Neural cell (in vitro differentiated cells): Measurements from ENCODE around the gene DIP2C. TPM values are rescaled to one million over a fixed set of nuclear protein-coding genes. Genes with fewer than 3 reads are reported as not detected.

Source experiments
- H2AFZ ChIP-seq: fragments of 200-600, 300-800 bp; sonication (generic), shearing (Covaris generic); 2 replicates; pipeline ENCODE4 v1.6.0; 2014; ENCODE audit warnings: low read depth, mild to moderate bottlenecking, antibody characterized with exemption, low read length, moderate library complexity
- H3F3A ChIP-seq: fragments of 200-600 bp; shearing (Covaris generic); 2 replicates; pipeline ENCODE4 v1.6.1; 2016; ENCODE audit warnings: mild to moderate bottlenecking, moderate library complexity, mixed read lengths, antibody characterized with exemption, low read length; ENCODE audit not compliant: insufficient read depth, poor library complexity, severe bottlenecking
- H3K27ac ChIP-seq: fragments of 200-600, 300-800 bp; sonication (generic), shearing (Covaris generic); 2 replicates; pipeline ENCODE4 v1.5.1; 2014; ENCODE audit warnings: mild to moderate bottlenecking, low read length, moderate library complexity
- H3K27me3 ChIP-seq: fragments of 300-800, 200-600 bp; sonication (generic), shearing (Covaris generic); 2 replicates; pipeline ENCODE4 v1.6.0; 2014; ENCODE audit warnings: mild to moderate bottlenecking, low read depth, low read length, moderate library complexity; ENCODE audit not compliant: insufficient read depth
- H3K36me3 ChIP-seq: fragments of 300-800, 200-600 bp; sonication (generic), shearing (Covaris generic); 2 replicates; pipeline ENCODE4 v1.5.1; 2014; ENCODE audit warnings: mild to moderate bottlenecking, antibody characterized with exemption, low read length, moderate library complexity; ENCODE audit not compliant: insufficient read depth
- H3K4me2 ChIP-seq: fragments of 300-800, 200-600 bp; sonication (generic), shearing (Covaris generic); 2 replicates; pipeline ENCODE4 v1.6.0; 2014; ENCODE audit warnings: mild to moderate bottlenecking, low read length
- H3K4me3 ChIP-seq: fragments of 300-800, 200-600 bp; sonication (generic), shearing (Covaris generic); 2 replicates; pipeline ENCODE4 v1.5.1; 2014; ENCODE audit warnings: mild to moderate bottlenecking, low read length, moderate library complexity
- H3K79me2 ChIP-seq: fragments of 200-600 bp; shearing (Covaris generic); replicated peaks from 2 replicates; pipeline ENCODE4 v1.6.0; 2014; ENCODE audit warnings: mild to moderate bottlenecking, low read length, moderate library complexity; ENCODE audit not compliant: insufficient read depth
- H3K9ac ChIP-seq: fragments of 300-800, 200-600 bp; sonication (generic), shearing (Covaris generic); 2 replicates; pipeline ENCODE4 v1.6.1; 2016; ENCODE audit warnings: mild to moderate bottlenecking, low read length, mixed read lengths
- H3K9me2 ChIP-seq: fragments of 200-600 bp; shearing (Covaris generic); 2 replicates; pipeline ENCODE4 v1.6.1; 2016; ENCODE audit warnings: mild to moderate bottlenecking, low read length, mixed read lengths; ENCODE audit not compliant: insufficient read depth
- H3K9me3 ChIP-seq: fragments of 200-600, 300-800 bp; sonication (generic), shearing (Covaris generic); 2 replicates; pipeline ENCODE4 v1.6.1; 2016; ENCODE audit warnings: mild to moderate bottlenecking, mixed run types, low read length, moderate library complexity, mixed read lengths
- H4K20me1 ChIP-seq: fragments of 200-600 bp; shearing (Covaris generic); 2 replicates; pipeline ENCODE4 v1.6.1; 2016; ENCODE audit warnings: mild to moderate bottlenecking, mixed run types; ENCODE audit not compliant: insufficient read depth
- CTCF ChIP-seq: fragments of 450-650 bp; IDR thresholded peaks from 2 replicates; pipeline ENCODE4 v1.5.1; 2014; ENCODE audit warnings: antibody characterized with exemption, mild to moderate bottlenecking, moderate library complexity; ENCODE audit not compliant: poor library complexity, severe bottlenecking
- EP300 ChIP-seq: fragments of 450-650 bp; conservative IDR thresholded peaks from 2 replicates; pipeline ENCODE4 v1.6.1; 2014; ENCODE audit warnings: antibody characterized with exemption, mild to moderate bottlenecking, moderate library complexity; ENCODE audit not compliant: poor library complexity, severe bottlenecking
- MXI1 ChIP-seq: fragments of 450-650 bp; conservative IDR thresholded peaks from 2 replicates; pipeline ENCODE4 v1.6.1; 2014; ENCODE audit warnings: antibody characterized with exemption, mild to moderate bottlenecking; ENCODE audit not compliant: poor library complexity, severe bottlenecking
- POLR2AphosphoS5 ChIP-seq: IDR thresholded peaks from 2 replicates; pipeline ENCODE4 v1.6.1; 2012
- RAD21 ChIP-seq: fragments of 450-650 bp; conservative IDR thresholded peaks from 2 replicates; pipeline ENCODE4 v1.6.1; 2014; ENCODE audit warnings: antibody characterized with exemption, mild to moderate bottlenecking, moderate library complexity
- REST ChIP-seq: IDR thresholded peaks from 2 replicates; pipeline ENCODE4 v1.6.1; 2012; ENCODE audit warnings: borderline replicate concordance
- SMC3 ChIP-seq: fragments of 450-650 bp; conservative IDR thresholded peaks from 2 replicates; pipeline ENCODE4 v1.6.1; 2014; ENCODE audit warnings: antibody characterized with exemption, mild to moderate bottlenecking, moderate library complexity; ENCODE audit not compliant: poor library complexity
- TAF1 ChIP-seq: IDR thresholded peaks from 2 replicates; pipeline ENCODE4 v1.6.1; 2012; ENCODE audit warnings: low read depth
- polyA plus RNA-seq: library from polyadenylated mRNA; depleted of rRNA; stranded (reverse); fragments of >200 nt; gene quantifications from 2 replicates; pipeline ENCODE4 v1.2.3, GENCODE V29; 2014

DIP2C gene
- polyA plus RNA-seq, 1 donor from 2014 or later, result 24.1 TPM

GRCh38 chr10:690372-691161 is 1.1 kb upstream of the DIP2C start:
- Histone ChIP-seq H3K9me2 (no peaks in the 10 kb centered on the region), H3K27ac (peak overlapping the region; percentile 84), H3K9ac (peak overlapping the region; percentile 78), H4K20me1 (peaks cover 17% of the 10 kb centered on the region), H3K36me3 (no peaks in the 10 kb centered on the region), H3K27me3 (no peaks in the 10 kb centered on the region), H2AFZ (peak overlapping the region; percentile 83), H3K4me2 (peak overlapping the region; percentile 59), H3F3A (no peaks in the 10 kb centered on the region), H3K79me2 (peaks cover 32% of the 10 kb centered on the region), H3K9me3 (no peaks in the 10 kb centered on the region), H3K4me3 (peak overlapping the region; percentile 68)
- no peak for TF ChIP-seq REST
- no peak for TF ChIP-seq CTCF
- TF ChIP-seq TAF1, result no peak
- TF ChIP-seq SMC3, result no peak
- TF ChIP-seq RAD21, result no peak
- no peak for TF ChIP-seq EP300

GRCh38 chr10:689121-689451 is 382 bp downstream of the DIP2C start:
- Histone ChIP-seq H3F3A (no peaks in the 10 kb centered on the region), H4K20me1 (peaks cover 17% of the 10 kb centered on the region), H3K9me3 (no peaks in the 10 kb centered on the region), H3K27me3 (no peaks in the 10 kb centered on the region), H3K36me3 (no peaks in the 10 kb centered on the region), H3K79me2 (peaks cover 43% of the 10 kb centered on the region), H3K4me3 (peak overlapping the region; percentile 98), H3K9me2 (no peaks in the 10 kb centered on the region), H3K4me2 (no peak overlapping the region), H2AFZ (peak overlapping the region; percentile 33), H3K9ac (peak overlapping the region; percentile 98), H3K27ac (peak overlapping the region; percentile 91)
- no peak for TF ChIP-seq SMC3
- TF ChIP-seq REST, result no peak
- TF ChIP-seq RAD21, result no peak
- TF ChIP-seq TAF1, result no peak
- no peak for TF ChIP-seq POLR2AphosphoS5
- peak; percentile 3 for TF ChIP-seq MXI1
- no peak for TF ChIP-seq CTCF
